GM18873 (cell line): ENCODE measurements around the gene DNAH6.
"Not testable (repeated sequence)": the region's sequence is repeated elsewhere in the genome, so short reads cannot be mapped to it uniquely, and the experiment has no call there.

Source experiments
- ATAC-seq: cut with Tn5 transposase; IDR thresholded peaks from one replicate; pipeline ENCODE4 v1.9.1; 2021; ENCODE audit warnings: mild to moderate bottlenecking, moderate library complexity, moderate number of reproducible peaks; ENCODE audit not compliant: unreplicated experiment, low FRiP score

DNAH6 gene

DNA sequence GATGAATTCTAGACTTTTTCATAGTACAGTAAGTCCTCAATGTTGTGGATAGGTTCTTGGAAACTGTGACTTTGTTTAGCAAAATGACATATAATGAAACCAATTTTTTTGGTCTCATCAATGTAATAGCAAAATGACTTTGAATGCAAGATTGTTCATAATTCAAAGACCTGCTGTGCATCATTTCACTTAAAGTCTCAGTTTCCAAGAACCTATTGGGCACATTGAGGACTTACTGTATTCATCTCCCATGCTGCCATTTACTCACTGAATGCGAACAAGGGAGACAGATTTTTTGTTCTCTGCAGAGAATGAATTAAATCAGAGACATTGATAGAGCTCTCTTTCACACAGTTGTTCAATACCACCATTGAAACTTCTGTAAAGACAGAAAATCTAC, 211.0 kb downstream of the DNAH6 start:
- no peak for ATAC-seq

DNA sequence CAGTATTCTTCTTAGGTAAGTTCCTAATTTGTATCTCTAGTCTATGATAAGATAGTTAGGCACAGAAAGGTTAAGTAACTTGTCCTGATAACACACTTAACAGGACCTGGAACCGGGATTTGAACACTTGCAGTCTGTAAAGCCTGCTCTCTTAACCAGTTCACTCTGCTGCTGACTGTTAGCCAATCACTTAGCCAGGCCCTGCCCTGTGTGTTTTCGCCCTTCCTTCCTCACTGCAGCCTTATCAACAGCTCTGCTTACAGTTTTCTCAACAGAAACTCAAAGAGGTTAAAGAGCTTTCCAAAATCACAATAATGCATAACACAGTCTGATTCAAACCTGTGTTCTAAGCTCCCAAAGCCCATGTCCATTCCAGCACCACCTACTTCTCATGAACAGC, 212.9 kb downstream of the DNAH6 start:
- ATAC-seq: no peak

DNA sequence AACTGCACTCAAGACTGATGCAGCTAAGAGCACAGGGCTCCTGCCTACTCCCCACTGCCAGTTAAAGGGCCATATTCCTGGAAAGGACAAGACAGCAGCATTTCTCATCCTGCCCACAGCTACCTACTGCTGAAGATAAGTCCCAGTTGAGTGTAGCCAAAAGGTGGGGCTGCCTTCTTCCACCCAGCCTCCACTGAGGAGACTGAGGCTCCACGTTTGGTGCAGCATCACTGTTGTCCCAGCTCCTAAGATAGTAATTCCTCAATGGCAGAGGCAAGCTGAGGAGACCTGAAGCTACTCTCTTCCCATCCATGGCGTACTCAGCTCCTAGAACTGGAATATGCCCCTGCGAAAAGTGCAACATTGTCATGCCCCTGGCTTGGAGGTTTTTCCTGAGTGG, 214.9 kb downstream of the DNAH6 start:
- no peak for ATAC-seq

DNA sequence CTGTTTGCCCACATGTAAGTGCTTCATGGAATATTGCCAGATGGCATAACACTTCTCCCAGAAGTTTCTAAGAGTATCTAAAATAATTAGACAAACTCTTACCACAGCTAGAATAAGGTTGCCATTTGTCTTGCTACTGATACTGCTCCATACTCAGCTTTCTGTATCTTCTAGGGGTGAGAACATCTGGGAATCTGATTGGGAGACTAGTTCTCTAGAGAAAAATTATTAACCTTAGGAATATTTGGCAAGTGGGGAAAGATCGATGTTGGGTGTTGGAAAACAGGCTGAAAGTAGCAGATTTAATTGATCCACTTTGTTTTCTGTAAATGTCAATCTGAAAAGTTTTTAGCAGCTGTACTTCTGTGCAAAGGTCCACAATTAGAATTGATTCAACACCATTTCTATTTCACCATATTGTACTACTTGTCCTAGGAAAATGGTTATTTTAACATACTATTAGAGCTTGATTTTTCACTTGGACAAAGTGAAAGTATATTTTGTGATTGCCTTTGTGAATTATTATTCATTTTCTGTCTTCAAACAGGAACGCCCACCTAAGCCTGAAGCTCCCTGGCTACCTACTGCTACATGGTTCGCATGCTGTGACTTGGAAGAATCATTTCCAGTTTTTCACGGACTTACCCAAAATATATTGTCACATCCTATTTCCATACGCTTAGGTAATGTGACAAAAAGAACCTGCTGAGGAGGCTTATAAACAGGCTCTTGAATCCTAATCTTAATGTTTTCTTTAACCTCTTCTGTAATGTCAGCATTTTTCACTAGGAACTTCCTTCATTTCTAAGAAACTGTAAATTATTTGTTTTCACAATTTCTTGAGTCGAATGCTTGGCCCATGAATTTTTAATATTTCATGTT, 216.8 kb downstream of the DNAH6 start:
- no peak for ATAC-seq

DNA sequence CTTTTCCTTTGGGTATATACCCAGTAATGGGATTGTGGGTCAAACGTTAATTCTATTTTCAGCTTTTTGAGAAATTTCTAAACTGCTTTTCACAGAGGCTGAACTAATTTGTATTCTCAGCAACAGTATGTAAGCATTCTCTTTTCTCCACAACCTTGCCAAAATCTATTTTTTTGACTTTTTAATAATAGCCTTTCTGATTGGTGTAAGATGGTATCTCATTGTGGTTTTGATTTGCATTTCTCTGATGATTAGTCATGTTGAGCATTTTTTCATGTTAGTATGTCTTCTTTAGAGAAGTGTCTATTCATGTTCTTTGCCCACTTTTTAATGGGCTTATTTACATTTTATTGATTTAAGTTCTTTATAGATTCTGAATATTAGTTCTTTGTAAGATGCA, 219.1 kb downstream of the DNAH6 start:
- no peak for ATAC-seq

DNA sequence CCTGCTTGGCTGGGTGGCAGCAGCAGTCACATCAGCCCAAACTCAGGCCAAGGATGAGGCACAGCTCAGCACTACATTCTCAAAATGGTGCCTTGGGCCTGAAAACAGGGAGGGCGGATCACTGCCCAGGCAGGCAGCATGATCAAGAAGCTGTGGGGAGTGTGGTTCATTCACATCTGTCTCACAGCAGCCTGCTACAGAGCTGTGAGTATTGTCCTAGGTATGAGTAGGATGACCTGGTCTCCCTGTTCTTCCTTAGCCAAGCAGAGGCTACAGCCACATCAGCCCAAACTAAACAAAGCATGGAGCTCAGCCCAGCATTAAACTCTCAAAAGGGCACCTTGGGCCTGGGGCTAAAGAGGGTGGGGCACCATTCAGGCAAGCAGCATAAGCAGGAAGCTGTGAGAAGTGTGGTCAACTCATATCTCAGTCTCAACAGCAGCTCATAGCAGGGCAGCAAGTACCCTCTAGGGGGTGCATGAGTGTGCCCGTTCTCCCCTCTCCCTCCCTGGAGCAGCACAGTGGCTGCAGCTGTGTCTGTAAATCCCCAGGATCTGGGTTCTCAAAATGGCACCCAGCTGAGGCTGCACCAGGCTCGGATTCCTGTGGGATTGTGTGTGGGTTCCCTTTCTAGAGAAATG, 225.0 kb downstream of the DNAH6 start:
- ATAC-seq: peak; percentile 96

DNA sequence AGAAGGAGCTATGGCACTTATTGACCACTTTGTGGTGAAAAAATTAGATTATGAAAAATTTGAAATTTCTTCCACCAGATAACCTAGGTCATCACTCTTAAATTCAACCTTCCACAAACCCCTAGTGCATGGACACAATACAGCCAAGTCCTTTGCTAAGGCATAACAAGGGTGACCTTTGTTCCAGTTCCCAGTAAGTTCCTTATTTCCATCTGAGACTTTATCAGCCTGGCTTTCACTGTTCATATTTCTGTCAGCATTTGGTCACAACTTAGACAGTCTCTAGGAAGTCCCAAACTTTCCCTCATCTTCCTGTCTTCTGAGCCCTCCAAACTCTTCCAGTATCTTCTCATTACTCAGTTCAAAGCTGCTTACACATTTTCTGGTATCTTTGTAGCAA, 232.0 kb downstream of the DNAH6 start:
- ATAC-seq: no peak

DNA sequence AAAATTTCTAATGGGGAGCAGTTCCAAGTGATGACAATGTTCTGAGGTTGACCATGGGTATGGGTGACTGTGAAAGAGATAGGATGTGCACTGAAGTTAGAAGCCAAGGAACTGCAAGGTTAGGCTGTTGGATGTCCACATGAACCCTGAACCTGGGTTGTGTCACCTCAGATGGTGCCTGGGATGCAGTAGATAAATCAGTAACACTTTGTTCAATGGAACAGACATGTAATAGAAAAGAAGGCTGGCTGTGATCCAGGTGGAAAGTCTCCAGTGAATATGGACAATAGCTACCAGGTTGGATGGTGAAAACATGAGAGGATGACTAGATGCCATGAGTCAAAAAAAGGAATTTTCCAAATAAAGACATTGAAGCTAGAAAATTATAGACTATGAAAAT, 233.1 kb downstream of the DNAH6 start:
- ATAC-seq: no peak

DNA sequence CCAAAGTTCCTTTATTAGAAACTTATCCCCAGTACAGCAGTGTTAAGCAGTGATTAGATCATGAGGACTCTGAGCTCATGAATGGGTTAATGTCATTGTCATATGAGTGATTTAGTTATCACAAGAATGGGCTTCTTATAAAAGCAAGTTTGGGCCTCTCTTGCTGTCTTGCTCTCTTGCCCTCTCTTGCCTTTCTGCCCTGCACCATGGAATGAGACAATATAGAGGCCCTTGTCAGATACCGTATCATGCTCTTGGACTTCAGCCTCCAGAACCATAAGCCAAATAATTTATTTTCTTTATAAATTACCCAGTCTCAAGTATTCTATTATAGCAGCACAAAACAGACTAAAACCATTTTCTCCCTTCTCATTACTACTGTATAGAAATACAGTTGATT, 238.8 kb downstream of the DNAH6 start:
- ATAC-seq: no peak

DNA sequence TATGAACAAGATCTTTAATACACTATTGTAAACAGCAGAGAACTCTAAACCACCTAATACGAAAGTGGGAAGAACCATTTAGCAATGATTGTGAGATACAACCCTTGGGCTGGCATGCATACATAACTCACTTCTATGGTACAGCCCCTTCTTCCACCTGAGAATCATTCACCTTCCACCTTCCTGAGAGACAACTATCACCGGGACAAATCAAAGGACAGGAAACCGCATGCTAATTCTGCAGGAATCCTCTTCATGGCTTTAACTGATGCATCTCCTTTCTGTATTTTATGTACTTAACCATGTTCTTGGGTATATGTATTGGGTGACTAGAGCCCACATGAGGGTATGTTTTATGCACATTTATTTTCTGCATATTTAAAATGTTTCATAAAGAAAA, 241.3 kb downstream of the DNAH6 start:
- ATAC-seq: no peak

DNA sequence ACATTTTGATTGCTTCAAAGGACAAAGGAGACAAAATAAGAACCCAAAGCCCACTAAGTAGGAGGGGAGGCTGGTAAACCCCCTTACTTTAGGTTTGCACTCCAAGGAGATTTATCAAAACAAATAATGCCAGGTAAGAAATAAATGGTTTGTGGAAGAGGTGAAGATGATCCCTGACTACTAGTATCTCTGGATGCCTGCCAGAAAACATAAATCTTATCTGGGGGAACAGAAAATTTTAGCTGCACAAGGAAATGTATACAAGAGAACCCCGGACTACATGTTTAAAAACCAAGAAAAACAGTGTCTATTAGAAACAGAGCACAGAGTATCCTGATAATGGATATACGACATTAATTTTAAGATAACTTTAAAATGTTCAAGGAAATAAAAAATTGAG, 250.5 kb downstream of the DNAH6 start:
- no peak for ATAC-seq

DNA sequence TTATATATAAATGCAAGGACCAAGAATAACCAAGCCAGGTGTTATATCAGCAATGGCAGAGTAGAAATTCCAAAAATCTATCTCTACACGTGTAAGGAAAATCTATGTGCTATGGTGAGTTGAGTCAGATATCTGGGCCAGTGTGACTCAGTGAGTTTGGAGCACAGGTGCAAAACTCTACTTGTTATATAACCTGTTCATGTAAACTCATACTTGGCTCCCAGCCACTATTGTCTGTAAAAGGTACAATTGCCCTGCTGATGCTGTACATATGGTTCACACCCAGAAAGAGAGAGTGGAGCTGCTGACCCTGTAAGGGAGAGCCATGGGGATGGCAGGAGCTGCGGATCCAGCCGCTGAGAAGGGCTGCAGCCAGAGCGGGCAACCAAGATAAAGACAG, 252.5 kb downstream of the DNAH6 start:
- no peak for ATAC-seq

DNA sequence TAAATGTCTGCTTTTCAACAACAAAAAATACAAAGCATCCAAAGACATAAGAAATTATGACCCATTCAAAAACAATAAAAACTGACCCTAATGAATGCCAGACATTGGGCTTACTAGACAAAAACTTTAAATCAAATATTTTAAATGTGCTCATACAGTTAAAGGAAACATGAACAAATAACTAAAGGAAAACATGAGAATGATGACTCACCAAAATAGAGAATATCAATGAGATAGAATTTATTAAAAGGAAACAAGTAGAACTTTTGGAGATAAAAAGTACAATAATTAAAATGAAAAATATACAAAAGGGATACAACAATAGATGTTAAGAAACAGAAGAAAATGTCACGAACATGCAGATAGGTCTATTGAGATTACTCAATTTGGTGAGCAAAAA, 254.0 kb downstream of the DNAH6 start:
- no peak for ATAC-seq

DNA sequence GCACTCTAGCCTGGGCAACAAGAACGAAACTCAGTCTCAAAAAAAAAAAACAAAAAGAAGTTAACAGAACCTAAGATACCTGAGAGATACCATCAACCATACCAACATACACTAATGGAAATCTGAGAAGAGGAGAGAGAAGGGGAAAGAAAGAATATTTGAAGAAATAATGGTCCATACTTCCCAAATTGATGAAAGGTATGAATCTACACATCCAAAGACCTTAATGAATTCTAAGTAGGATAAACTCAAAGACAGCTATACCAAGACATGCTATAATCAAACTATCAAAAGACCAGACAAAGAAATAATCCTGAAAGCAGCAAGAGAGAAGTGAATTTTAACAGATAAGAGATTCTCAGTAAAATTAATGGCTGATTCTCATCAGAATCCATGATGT, 255.0 kb downstream of the DNAH6 start:
- ATAC-seq: no peak

DNA sequence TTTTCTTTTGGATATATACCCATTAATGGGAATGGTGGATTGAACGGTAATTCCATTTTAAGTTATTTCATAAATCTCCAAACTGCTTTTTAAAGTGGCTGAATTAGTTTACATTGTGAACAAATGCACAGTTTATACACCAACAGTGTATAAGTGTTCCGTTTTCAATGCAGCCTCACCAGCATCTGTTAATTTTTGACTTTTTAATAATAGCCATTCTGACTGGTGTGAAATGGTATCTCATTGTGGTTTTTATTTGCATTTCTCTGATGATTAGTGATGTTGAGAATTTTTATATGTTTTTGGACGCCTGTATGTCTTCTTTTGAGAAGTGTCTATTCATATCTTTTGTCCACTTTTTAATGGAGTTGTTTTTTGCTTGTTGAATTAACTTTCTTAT, 257.3 kb downstream of the DNAH6 start:
- not testable (repeated sequence) for ATAC-seq

DNA sequence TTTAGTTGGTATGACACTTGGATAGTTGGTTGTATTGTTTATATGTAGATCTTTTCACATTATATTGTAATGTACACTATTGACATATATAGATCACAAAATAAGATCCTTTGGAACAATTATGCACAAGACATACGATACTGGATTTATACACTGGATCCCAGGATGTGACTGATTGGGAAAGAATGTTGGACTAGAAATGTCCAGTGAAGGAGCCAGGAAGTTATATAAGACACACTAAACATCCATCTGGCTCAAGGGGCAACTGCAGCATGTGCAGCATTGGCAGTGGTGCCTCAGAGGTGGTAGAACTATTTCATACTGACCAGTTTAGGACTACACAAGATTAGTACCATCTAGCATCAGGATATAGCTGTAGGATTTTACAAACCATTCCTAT, 259.7 kb downstream of the DNAH6 start:
- ATAC-seq: no peak

DNA sequence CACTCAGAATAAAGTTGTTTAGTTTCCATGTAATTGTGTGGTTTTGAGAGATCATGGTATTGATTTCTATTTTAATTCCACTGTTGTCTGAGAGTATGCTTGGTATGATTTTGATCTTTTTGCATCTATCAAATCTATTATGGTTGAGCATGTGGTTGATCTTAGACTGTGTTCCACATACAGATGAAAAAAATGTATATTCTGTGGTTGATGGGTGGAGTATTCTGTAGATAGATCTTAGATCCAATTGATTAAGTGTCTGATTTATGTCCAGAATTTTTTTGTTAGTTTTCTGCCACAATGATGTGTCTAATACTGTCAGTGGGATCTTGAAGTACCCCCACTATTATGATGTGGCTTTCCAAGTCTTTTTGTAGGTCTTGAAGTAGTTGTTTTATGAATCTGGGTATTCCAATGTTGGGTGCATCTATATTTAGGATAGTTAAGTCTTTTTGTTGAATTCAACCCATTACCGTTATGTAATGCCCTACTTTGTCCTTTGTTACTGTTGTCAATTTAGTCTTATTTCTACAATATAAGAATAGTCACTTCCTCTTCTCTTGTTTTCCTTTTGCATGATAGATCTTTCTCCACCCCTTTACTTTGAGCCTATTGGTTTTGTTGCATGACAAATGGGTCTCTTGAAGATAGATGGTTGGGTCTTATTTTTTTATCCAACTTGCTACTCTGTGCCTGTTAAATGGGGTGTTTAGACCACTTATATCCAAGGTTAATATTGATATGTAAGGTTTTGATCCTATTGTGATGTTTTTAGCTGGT, 262.8 kb downstream of the DNAH6 start:
- ATAC-seq: no peak

DNA sequence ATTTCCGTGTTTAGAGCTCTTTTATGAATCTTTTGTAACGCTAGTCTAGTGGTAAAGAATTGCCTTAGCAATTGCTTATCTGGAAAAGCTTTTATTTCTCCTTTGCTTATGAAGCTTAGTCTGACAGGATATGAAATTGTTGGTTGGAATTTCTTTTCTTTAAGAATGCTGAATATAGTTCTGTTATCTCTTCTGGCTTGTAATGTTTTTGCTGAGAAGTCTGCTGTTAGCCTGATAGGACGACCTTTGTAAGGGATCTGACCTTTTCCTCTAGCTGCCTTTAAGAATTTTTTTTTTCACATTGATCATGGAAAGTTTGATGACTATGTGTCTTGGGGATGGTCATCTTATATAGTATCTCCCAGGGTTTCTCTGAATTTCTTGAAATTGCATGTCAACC, 263.5 kb downstream of the DNAH6 start:
- no peak for ATAC-seq

DNA sequence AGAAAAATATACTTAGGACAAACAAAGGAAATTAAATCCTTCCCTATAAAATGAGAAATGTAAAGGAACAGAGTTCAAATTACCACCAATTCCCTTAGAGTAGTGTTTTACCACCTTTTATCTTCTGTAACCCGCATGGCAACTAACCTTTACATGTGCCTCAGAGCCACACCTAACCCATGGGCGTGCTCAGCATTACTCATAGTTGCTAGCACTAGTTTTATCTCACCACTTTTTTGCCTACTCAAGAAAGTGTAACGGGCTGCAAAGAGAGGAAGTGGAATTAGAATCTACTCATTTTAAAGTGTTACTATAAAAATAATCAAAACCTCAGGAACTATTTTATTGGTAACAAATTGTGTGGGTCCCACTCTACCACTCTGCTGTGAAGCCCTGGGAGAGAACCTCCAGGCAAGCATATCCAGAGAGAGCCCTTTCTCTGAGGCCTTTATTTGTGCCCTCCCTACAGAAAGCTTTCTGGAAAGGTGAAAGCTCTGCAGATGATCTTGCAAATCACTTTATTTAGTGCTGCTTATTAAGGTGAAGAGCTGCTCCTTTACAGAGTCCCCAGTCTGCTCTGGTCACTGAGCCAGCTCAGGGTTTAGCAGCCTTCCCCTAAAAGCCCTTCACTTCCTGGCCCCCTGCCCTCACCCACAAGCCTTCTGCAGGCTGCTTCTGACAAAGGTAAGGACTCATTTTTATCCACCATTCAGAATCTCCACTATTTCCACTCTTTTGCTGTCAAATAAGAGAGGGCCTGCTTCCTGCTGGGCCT, 265.8 kb downstream of the DNAH6 start:
- no peak for ATAC-seq

DNA sequence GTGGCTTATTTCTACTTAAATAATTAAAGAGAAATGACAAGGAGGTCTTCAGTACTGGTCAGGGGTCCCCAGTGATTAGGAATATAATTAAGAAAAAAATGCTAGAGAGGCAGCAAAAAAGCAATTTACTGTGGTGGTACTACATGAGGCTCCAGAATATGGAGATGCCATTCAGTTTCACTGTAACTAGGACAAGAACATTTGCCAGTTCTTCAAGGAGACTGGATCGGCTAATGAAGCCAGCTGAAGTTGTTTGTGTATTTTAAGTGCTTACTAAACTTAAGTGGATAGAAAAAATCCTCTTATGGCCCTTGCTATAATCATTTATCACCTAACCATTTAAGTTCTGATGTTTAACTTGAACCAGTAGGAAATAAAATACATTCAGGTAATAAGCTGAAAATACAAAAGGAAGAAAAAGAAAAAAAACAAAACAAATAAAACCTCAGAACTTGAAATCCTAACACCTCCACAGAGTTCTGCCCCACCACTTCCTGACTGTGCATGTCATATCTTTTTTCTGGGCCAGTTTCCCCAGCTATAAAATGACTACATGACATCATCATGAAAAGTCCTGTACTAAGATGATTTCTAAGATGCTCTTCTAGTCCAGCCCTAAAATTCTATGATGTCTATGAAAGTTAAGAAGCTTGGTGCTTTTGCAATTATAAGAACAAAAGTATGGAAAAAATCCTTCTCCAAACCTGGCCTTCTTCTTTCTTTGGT, 266.6 kb downstream of the DNAH6 start:
- ATAC-seq: no peak
